Measurements from ENCODE around the gene PJA1. TPM values are rescaled to one million over a fixed set of nuclear protein-coding genes. Genes with fewer than 3 reads are reported as not detected.

PJA1 gene
- total RNA-seq, 1 donor from 2014 or later = 55.5 TPM

GRCh38 chrX:69179380-69179911 is 14.2 kb upstream of the PJA1 start:
- DNase-seq (ENCODE audit: low read depth) = no peak
- TF ChIP-seq, protein P1, sequence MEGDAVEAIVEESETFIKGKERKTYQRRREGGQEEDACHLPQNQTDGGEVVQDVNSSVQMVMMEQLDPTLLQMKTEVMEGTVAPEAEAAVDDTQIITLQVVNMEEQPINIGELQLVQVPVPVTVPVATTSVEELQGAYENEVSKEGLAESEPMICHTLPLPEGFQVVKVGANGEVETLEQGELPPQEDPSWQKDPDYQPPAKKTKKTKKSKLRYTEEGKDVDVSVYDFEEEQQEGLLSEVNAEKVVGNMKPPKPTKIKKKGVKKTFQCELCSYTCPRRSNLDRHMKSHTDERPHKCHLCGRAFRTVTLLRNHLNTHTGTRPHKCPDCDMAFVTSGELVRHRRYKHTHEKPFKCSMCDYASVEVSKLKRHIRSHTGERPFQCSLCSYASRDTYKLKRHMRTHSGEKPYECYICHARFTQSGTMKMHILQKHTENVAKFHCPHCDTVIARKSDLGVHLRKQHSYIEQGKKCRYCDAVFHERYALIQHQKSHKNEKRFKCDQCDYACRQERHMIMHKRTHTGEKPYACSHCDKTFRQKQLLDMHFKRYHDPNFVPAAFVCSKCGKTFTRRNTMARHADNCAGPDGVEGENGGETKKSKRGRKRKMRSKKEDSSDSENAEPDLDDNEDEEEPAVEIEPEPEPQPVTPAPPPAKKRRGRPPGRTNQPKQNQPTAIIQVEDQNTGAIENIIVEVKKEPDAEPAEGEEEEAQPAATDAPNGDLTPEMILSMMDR (IDR thresholded peaks at IDR 0.05; ENCODE audit: insufficient read depth, low read length, severe bottlenecking) = no peak
- no peak for FAIRE-seq

DNA sequence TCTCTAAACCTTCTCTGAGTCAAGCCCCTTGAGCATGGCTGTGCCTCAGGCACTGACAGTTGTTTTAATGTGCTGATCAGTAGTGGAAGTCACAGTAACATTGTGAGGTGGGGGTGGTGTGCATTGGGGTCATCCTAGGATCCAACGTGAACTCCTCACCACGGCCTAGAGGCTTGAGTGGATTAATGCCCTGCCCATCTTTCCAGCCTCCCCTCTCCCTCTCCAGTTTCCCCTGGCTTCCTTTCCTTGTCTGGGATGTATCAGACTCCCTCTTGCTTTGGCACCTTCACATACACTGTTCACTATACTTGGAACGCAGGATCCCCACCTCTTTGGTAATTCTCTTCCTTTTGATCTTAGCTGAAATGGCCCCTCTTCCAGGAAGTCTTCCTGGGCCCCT is 13.3 kb upstream of the PJA1 start:
- FAIRE-seq (peak; percentile 58), DNase-seq (ENCODE audit: low read depth) (no peak)

More at GRCh38 chrX:69179380-69179911, 14.2 kb upstream of the PJA1 start:
- Histone ChIP-seq H3K27me3 (ENCODE audit: control insufficient read depth, insufficient read depth, low read length) (no peaks in the 10 kb centered on the region), H3K4me3 (ENCODE audit: low read depth, low read length) (no peak overlapping the region), H3K36me3 (ENCODE audit: control insufficient read depth, insufficient read depth, low read length) (no peaks in the 10 kb centered on the region)

DNA sequence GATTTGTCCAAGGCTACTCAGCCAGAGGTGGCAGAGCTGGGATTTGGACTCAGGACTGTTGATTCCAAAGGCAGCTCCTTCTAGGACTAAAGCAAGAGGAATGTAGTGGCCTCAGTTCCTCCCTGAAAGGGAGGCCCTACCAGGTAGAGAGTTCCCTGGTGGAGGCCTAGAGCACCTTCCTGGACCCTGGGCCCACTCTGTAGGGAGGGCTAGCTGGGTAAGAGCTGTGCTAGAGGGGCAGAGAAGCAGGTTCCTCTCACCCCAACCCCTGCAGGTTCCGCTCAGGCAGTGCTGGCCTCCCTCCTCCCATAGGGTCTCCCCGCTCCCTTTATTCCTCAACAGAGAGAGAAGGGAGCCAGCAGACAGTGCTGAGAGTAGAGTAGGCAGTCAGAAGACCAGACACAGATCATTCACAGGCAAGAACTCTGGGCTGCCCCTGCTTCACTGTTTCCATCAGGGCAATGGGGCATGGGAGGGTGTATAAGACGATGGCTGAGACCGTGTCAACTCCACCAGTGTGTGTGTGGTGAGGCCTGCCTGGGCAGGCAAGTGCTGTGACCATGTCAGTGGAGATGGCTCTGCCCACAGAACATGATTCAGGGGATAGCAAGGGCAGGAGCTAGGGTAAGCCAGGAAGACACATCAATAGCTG is 12.4 kb upstream of the PJA1 start:
- Histone ChIP-seq H3K36me3 (ENCODE audit: control insufficient read depth, insufficient read depth, low read length) (no peaks in the 10 kb centered on the region), H3K27me3 (ENCODE audit: control insufficient read depth, insufficient read depth, low read length) (no peaks in the 10 kb centered on the region), H3K4me3 (ENCODE audit: low read depth, low read length) (no peak overlapping the region)
- peak; percentile 18 for DNase-seq (ENCODE audit: low read depth)
- FAIRE-seq = peak; percentile 28
- TF ChIP-seq, protein P1 (IDR thresholded peaks at IDR 0.05; ENCODE audit: insufficient read depth, low read length, severe bottlenecking) = no peak

More for the DNA sequence above, 13.3 kb upstream of the PJA1 start:
- TF ChIP-seq, protein P1 (IDR thresholded peaks at IDR 0.05; ENCODE audit: insufficient read depth, low read length, severe bottlenecking) = no peak
- Histone ChIP-seq H3K36me3 (ENCODE audit: control insufficient read depth, insufficient read depth, low read length) (no peaks in the 10 kb centered on the region), H3K4me3 (ENCODE audit: low read depth, low read length) (no peak overlapping the region), H3K27me3 (ENCODE audit: control insufficient read depth, insufficient read depth, low read length) (no peaks in the 10 kb centered on the region)

GRCh38 chrX:69176053-69176452 is 10.8 kb upstream of the PJA1 start:
- TF ChIP-seq, protein P1 (IDR thresholded peaks at IDR 0.05; ENCODE audit: insufficient read depth, low read length, severe bottlenecking) = no peak
- no peak overlapping the region for H3K4me3 ChIP-seq (ENCODE audit: low read depth, low read length)
- H3K36me3 ChIP-seq (ENCODE audit: control insufficient read depth, insufficient read depth, low read length) = no peaks in the 10 kb centered on the region
- H3K27me3 ChIP-seq (ENCODE audit: control insufficient read depth, insufficient read depth, low read length) = no peaks in the 10 kb centered on the region
- FAIRE-seq (peak; percentile 32), DNase-seq (ENCODE audit: low read depth) (no peak)

DNA sequence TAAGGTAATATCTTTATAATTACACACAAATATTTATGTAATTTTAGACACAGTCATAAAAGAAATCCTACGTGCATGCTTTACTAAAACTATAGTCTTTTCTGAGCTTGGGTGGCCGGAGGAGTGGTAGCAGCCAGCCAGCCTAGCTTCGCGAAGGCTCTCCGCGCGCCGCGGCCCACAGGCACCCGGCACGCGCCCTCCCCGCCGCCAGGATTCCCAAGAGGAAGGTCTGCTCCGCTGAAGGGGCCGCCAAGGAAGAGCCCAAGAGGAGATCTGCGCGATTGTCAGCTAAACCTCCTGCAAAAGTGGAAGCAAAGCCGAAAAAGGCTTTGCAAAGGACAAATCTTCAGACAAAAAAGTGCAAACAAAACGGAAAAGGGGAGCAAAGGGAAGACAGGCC is 8.7 kb upstream of the PJA1 start:
- Histone ChIP-seq H3K27me3 (ENCODE audit: control insufficient read depth, insufficient read depth, low read length) (no peaks in the 10 kb centered on the region), H3K36me3 (ENCODE audit: control insufficient read depth, insufficient read depth, low read length) (no peaks in the 10 kb centered on the region), H3K4me3 (ENCODE audit: low read depth, low read length) (no peak overlapping the region)
- no peak for FAIRE-seq
- DNase-seq (ENCODE audit: low read depth) = no peak
- TF ChIP-seq, protein P1 (IDR thresholded peaks at IDR 0.05; ENCODE audit: insufficient read depth, low read length, severe bottlenecking) = no peak
